SK-N-SH treated with all-trans-retinoic acid at 6 μM for 48 hours (cell line): ENCODE results near the gene TSR1.

ENCODE experiments used
- ARNTL ChIP-seq: fragments of 450-650 bp; formaldehyde crosslinking; IDR thresholded peaks from 2 replicates; pipeline ENCODE4 v1.5.0; 2020; ENCODE audit warnings: low read depth, mild to moderate bottlenecking, moderate library complexity, borderline replicate concordance
- CSDC2 ChIP-seq: fragments of 250-450 bp; sonication (Bioruptor Pico); IDR thresholded peaks from 2 replicates; pipeline ENCODE4 v1.5.0; 2020; ENCODE audit warnings: mild to moderate bottlenecking, moderate library complexity
- GLIS3 ChIP-seq: fragments of 250-450 bp; sonication (Bioruptor Pico); IDR thresholded peaks from 2 replicates; pipeline ENCODE4 v1.5.0; 2020; ENCODE audit warnings: mild to moderate bottlenecking, moderate library complexity
- ISL1 ChIP-seq: fragments of 250-450 bp; sonication (Bioruptor Pico); IDR thresholded peaks from 2 replicates; pipeline ENCODE4 v2.1.2; 2022; ENCODE audit warnings: mild to moderate bottlenecking, moderate library complexity
- TCF4 ChIP-seq: fragments of 250-450 bp; sonication (Bioruptor Pico); IDR thresholded peaks from 2 replicates; pipeline ENCODE4 v1.8.0; 2021; ENCODE audit warnings: mild to moderate bottlenecking, moderate library complexity, borderline replicate concordance
- TOX ChIP-seq: fragments of 250-450 bp; sonication (Bioruptor Pico); IDR thresholded peaks from 2 replicates; pipeline ENCODE4 v1.8.0; 2021; ENCODE audit warnings: mild to moderate bottlenecking, moderate library complexity, borderline replicate concordance
- TSHZ2 ChIP-seq: fragments of 250-450 bp; sonication (Bioruptor Pico); IDR thresholded peaks from 2 replicates; pipeline ENCODE4 v1.5.0; 2020; ENCODE audit warnings: mild to moderate bottlenecking, moderate library complexity

- TF ChIP-seq ISL1 (CRISPR knock-in tag): no peak
- no peak for TF ChIP-seq TSHZ2 (CRISPR knock-in tag)
- no peak for TF ChIP-seq ARNTL
- no peak for TF ChIP-seq CSDC2
- no peak for TF ChIP-seq TOX (CRISPR knock-in tag)
- TF ChIP-seq GLIS3: no peak
- TF ChIP-seq TCF4 (CRISPR knock-in tag): no peak
These were observed 58.7 kb downstream of the TSR1 start for GRCh38 chr17:2277429-2278170.
